ENCODE measurements around the gene TSPAN18.

TSPAN18 gene

GRCh38 chr11:44737245-44738085 lies 10.7 kb downstream of the TSPAN18 start:
- no peak for DNase-seq (ENCODE audit: low spot score)

DNA sequence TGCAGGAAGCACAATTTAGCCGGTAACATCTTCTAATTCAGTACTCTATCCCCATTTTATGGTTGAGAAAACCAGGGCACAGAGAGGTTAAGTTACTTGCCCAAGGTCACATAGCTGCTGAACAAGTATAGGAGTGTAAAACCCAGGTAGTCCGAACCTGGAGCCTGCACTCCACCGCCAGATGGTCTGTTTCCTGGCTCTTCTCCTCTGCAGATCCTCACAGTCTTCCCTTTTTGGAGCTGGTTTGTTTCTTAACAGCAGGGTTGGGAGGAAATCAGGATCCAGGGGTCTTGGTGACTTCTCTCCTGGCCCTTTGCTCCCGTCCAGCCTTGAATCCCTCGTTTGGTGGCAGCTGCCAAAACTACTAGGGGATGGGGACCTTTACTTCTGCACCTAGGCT lies 12.0 kb downstream of the TSPAN18 start:
- no peak for DNase-seq (ENCODE audit: low spot score)

DNA sequence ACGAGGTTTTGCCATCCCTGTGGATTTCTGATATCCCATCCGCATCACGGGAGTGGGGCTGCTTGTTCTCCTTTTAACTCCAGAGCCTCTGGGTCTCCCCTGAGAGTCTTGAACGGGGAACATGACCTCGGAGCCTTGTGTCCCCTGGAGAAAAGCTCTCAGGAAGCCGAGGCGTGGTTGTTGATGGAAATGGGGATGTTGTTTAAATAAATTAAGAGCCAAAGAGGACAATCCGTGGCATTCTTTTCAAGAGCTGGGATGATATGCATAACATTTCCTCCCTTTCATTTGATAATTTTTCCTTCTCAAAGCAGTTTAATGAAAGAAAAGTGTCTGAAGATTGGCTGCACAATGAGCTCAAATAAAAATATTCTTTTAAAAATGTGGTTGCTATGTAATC lies 14.2 kb downstream of the TSPAN18 start:
- no peak for DNase-seq (ENCODE audit: low spot score)

- no peak for DNase-seq (ENCODE audit: low spot score)
These were observed 15.2 kb downstream of the TSPAN18 start for GRCh38 chr11:44741976-44742375.

- DNase-seq (ENCODE audit: low spot score), result no peak
These were observed 15.9 kb downstream of the TSPAN18 start for GRCh38 chr11:44742508-44743246.

DNA sequence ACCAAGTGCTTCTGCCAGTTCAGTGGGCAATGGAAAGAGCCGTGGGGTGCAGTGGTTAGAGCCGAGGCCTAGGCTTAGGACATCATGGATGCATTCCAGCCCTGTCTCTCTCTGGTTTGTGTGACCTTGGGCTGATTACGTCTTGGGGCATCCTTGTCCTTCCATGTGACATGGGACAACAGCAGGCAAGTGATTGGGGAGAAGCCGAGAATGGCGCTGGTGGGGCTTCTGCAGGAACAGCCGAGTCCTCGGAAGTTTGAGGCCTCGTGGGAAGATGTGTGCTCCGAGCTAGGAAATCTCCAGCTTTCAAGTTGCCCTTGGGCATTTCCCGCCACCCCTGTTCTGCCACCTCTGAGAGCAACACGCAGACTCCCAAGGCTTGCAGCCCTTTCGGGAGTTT lies 16.6 kb downstream of the TSPAN18 start:
- no peak for DNase-seq (ENCODE audit: low spot score)

- no peak for DNase-seq (ENCODE audit: low spot score)
These were observed 17.3 kb downstream of the TSPAN18 start for GRCh38 chr11:44743959-44744557.

GRCh38 chr11:44746894-44747293 lies 20.1 kb downstream of the TSPAN18 start:
- DNase-seq (ENCODE audit: low spot score), result no peak

DNA sequence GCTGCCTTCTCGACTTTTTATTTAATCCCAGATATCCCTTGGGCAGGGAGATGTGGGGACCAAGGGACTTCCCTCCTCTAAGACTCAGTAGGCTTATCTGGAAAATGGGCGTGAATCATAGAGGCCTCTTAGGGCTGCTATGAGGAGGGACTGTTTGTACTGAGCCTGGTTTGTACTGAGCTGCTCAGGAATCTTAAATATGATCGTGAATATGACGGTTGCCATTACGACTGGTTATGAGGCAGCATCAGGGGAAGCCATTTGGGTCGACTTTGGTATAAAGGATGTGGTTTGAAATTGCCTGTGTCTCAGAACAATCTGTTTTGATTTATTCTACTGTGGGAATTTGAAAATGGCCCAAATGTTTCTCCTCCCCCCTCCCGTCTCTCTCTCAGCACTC lies 20.6 kb downstream of the TSPAN18 start:
- DNase-seq (ENCODE audit: low spot score), result no peak

- DNase-seq (ENCODE audit: low spot score), result no peak
These were observed 21.1 kb downstream of the TSPAN18 start for GRCh38 chr11:44747836-44748235.

GRCh38 chr11:44748606-44749005 lies 21.8 kb downstream of the TSPAN18 start:
- no peak for DNase-seq (ENCODE audit: low spot score)

DNA sequence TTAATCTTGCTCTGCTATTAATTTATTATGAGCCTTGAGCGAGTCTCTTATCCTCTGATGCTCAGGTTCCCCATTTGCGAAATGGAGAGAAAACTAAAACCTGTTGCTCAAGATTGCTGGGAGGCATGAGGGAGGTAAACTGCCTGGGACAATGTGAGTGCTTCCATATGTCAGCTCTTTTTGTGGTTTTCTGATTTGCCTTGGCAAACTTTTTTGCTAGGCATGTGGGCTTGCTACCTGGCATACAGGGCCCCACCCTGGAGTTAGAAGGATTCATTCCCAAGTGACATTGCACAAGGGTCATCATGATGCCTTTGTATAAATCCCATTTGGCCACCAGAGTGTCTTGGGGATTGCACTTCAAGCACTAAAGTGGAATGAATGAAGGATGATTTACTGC lies 22.4 kb downstream of the TSPAN18 start:
- DNase-seq (ENCODE audit: low spot score), result no peak

- DNase-seq (ENCODE audit: low spot score), result no peak
These were observed 24.0 kb downstream of the TSPAN18 start for GRCh38 chr11:44750551-44751465.

DNA sequence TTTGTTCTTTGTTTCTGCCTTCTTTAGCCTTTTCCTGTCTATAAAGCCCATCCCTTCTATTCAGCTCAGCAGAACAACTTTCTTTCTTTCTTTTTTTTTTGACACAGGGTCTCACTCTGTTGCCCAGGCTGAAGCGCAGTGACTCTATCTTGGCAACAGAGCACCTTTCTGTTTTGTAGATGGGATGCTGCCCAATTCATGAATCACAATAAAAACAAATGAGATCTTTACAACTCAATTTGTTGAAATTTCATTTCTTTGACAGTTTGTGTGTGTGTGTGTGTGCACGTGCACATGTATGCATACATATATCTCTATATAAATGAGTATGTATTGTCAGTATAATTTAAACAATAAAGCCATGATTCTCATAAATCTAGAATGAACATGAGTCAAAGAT lies 25.5 kb downstream of the TSPAN18 start:
- no peak for DNase-seq (ENCODE audit: low spot score)

DNA sequence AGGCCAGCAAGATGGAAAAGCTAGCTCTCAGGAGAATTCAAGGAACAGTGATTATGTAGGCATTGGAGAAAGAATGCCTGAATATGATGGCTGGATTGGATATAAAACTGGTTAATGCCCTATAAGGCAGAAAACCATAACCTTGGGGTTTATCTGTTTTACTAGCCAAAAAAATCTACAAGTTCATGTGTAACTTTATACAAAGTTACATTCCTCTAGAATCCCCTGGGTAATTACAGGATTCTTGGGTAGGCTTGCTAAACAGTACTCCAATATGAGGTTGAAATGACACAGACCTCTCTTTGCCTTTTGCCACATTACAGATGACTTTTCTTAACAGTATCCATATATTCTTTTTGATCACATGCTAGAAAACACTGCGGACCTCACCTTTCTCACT lies 26.0 kb downstream of the TSPAN18 start:
- DNase-seq (ENCODE audit: low spot score), result no peak

DNA sequence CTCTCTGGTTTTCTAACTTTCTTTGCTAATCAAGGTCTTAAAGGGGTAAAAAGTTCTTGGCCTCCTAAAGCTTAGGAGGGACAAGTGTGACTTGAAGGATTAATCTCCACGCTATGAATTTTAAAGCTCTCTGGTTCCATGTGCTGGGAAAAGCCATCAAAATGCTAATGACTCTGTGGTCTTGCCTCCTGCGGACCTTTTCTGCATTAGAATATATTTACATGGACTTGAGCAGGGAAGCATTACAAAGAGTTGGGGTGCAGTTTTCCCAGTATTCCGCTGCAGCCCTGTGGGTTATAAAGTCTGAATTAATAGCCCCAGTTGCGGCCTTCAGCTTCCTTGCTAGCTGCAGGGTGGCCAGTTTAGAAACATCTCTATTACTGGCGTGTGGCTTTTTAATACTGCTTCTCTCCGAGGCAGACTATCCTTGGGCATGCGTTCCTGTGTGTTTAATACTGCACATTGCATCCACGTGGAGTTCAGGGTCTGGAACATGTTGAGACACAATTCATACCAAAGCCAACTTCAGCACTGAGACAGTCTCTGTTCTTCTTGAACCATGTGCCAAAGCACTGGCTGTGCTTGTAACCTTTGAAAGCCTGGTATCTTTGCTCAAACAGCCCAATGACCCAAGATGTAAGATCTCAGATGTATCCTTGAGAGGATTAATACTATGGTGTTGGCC lies 27.3 kb downstream of the TSPAN18 start:
- no peak for DNase-seq (ENCODE audit: low spot score)

- DNase-seq (ENCODE audit: low spot score), result no peak
These were observed 28.3 kb downstream of the TSPAN18 start for GRCh38 chr11:44754876-44755555.

DNA sequence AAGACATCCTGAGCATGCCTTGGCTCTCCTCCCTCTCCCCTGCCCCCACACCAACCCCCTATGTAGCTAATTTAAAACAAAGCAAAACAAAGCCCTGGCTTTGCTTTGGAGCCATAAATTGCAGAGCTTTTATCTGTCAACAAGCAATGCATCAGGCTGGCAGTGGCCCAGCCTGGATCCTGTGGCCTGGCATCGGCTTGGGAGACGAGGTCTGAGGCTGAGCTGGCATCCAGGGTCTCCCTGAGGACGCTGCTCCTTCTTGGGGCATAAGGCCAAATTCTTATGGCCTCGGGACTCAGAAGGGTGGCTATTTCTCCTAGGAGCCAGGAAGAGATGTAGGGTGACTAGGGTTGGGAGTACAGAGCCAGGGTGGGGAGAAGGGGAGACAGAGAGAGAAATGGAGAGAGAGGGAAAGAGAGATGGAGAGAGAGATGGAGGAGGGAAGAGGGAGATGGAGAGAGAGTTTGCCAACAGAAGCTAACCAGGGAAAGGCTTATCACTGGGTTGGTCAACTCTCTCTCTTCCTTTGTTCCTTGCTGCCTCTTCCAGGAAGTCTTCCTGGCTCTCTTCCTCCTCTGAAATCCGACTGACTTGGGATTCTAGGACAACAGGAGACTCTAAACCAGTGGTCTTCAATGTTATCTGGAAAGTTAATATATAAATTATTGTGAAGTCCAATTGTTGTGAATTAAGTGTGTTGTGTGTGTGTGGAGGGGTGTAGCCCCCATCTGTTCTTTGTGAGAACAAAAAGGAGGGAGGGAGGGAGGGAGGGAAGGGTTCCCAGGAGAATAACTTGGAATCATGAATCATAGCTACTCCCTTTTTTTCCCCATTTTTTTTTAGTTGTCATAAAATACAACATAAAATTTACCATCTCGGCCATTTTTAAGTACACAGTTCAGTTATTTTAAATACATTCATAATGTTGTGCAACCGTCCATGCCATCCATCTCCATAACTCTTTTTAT lies 29.1 kb downstream of the TSPAN18 start:
- no peak for DNase-seq (ENCODE audit: low spot score)

GRCh38 chr11:44758983-44759382 lies 32.2 kb downstream of the TSPAN18 start:
- no peak for DNase-seq (ENCODE audit: low spot score)

All from RKO (cell line).